Fibroblast of skin of scalp (primary cell): ENCODE data around the gene DLGAP3. TPM values are rescaled to one million over a fixed set of nuclear protein-coding genes. Genes with fewer than 3 reads are reported as not detected.
A peak's percentile ranks its signal among the peaks of the same experiment; 100 is the strongest.
"Not testable (repeated sequence)": the region's sequence is repeated elsewhere in the genome, so short reads cannot be mapped to it uniquely, and the experiment has no call there.

Source experiments
- DNase-seq: peaks from one replicate; pipeline ENCODE4 v3.0.0-alpha.2; 2013
- polyA plus RNA-seq, 2 experiments: library from polyadenylated mRNA; unstranded; fragments of 120-200 nt; gene quantifications; one replicate each; pipeline ENCODE4 v1.2.1, GENCODE V29; 2013; ENCODE audit not compliant: insufficient read length in 2 of 2

Gene DLGAP3
- polyA plus RNA-seq (2013, experiment 1 of 2; ENCODE audit: insufficient read length): 0.07 TPM
- 0.17 TPM for polyA plus RNA-seq (2013, experiment 2 of 2; ENCODE audit: insufficient read length)

GRCh38 chr1:34929497-34929852 is at the start of gene DLGAP3:
Gene DLGAP3 (minus strand): TSS chr1:34929650. CDS start chr1:34905383, 24,267 bp downstream.
- DNase-seq: peak; percentile 8

GRCh38 chr1:34978921-34979320 is 49.5 kb upstream of the DLGAP3 start:
- no peak for DNase-seq

GRCh38 chr1:34977858-34978257 is 48.4 kb upstream of the DLGAP3 start:
- no peak for DNase-seq

DNA sequence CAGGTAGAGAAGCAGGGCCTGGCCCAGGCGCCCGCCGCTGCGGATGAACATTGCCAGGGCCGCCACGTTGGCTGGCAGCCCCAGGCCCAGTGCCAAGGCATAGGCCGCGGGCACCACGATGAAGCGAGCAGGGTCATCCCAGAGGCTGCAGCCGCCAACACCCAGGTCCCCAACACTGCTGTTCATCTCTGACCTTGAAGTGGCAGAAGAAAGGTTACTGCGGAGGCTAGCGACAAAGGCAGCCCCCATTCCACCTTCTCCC is 47.7 kb upstream of the DLGAP3 start:
- no peak for DNase-seq

DNA sequence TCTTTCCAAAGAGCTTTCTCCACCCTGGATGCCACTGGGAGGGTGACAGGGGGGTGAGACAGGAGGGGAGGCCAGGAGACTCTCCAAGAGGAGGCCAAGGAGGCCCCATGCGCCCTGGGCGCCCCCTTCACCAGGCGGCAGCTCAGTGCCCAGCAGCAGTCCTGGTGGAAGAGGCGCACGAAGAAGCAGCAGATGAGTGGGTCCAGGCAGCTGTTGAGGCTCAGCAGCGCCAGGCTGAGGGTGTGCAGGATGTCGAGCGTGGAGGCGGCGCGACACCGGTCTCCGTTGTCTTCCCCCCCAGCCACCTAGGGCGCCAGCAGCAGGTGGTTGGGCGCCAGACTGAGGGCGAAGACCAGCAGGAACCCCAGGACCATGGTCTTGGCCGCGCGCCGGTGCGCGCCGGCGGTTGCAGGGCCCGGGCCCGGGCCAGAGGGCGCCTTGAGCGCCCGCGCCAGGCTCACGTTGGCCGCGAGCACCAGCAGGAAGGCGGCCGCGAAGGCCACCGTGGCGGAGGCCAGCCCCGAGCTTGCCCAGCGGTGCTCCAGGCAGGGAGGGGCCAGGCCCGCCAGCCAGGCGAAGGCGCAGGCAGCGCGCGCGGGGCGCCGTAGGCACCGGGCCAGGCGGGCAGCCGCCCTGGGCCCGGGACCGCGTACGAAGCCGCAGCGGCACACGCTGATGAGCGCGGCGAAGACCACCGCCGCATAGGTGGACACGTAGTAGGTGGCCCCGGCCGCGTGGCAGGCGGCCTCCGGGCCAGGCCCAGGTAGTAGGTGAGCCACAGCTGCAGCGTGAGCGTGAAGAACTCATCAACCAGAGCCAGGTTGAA is 47.1 kb upstream of the DLGAP3 start:
- DNase-seq: no peak

DNA sequence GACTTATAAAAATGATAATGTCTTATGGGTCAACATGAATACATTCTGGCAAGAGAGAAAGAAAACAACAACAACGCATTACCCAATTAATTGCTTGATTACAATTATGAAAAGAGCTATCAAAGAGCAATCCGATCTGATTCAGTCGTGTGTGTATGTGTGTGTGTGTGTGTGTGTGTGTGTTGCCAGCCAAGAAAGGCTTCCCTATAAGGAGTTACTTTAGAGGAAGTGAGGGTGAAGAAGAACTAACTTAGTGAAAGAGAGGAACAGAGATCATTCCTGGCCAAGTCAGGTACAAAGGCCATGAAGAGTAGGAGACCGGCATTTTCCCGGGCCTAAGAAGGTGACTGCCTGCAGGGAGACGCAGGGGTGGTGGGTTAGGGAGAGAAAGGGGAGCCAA is 46.3 kb upstream of the DLGAP3 start:
- DNase-seq: no peak

- DNase-seq: peak; percentile 35
These were observed 45.9 kb upstream of the DLGAP3 start for GRCh38 chr1:34975338-34975737.

GRCh38 chr1:34974626-34975025 is 45.2 kb upstream of the DLGAP3 start:
- no peak for DNase-seq

GRCh38 chr1:34973326-34973725 is 43.9 kb upstream of the DLGAP3 start:
- DNase-seq: no peak

- no peak for DNase-seq
These were observed 41.4 kb upstream of the DLGAP3 start for GRCh38 chr1:34970829-34971228.

DNA sequence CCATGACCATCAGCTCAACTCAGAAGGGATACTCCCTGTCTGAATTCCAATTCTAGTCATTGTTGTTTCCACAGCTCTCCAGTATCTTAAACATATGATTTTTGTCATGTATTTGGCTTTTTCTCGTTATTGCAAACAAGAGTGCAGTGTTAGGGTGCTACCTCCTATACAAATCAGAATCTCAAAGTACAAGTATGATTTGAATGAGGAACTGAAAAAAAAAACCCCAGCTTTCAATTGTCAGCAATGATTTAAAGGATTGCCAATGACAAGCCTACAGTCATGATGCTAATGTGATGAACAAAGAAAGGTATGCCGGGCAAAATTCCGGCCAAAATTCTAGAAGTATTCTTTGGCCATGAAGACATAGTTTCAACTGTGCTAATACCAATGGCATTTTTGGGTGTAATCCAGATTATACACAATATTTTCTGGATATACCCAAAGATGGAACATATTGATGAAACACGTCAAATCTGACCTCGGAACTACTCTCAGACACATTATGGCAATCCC is 40.8 kb upstream of the DLGAP3 start:
- DNase-seq: peak; percentile 43

DNA sequence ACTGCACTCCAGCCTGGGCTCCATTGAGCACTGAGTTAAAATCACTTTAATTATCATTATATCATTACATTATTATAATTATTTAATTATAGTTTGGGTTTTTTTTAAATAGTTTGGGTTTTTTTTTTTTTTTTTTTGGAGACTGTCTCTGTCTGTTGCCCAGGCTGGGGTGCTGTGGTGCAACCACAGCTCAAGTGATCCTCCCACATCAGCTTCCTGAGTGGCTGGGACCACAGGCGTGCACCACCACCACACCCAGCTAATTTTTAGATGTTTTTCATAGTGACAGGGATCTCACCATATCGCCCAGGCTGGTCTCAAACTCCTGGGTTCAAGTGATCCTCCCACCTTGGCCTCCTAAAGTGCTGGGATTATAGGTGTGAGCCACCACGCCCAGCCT is 38.8 kb upstream of the DLGAP3 start:
- DNase-seq: not testable (repeated sequence)

DNA sequence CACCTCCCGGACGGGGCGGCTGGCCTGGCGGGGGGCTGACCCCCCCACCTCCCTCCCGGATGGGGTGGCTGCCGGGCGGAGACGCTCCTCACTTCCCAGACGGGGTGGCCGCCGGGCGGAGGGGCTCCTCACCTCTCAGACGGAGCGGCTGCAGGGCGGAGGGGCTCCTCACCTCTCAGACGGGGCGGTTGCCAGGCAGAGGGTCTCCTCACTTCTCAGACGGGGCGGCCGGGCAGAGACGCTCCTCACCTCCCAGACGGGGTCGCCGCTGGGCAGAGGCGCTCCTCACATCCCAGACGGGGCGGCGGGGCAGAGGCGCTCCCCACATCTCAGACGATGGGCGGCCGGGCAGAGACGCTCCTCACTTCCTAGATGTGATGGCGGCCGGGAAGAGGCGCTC is 38.2 kb upstream of the DLGAP3 start:
- not testable (repeated sequence) for DNase-seq

- no peak for DNase-seq
These were observed 36.1 kb upstream of the DLGAP3 start for GRCh38 chr1:34965597-34965996.

GRCh38 chr1:34950428-34950827 is 21.0 kb upstream of the DLGAP3 start:
- no peak for DNase-seq

DNA sequence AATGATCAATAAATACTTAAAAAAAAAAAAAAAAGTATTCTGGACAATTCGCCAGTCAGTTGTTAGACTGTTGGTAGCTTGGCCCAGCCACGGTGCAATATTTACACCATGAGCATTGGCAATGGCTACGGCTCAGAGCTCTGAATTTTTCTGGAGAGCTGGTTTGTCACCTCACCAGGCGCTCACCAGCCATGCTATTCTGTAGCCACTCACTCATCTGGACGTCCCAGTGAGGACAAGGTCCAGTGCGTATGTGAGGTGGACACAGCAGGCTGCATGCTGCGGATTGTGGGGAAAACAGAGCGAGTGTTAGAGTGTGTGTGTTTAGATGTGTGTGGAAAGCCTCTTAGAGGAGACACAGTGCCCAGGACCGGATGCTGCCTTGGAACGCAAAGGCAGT is 19.3 kb upstream of the DLGAP3 start:
- DNase-seq: not testable (repeated sequence)

- not testable (repeated sequence) for DNase-seq
These were observed 18.3 kb upstream of the DLGAP3 start for GRCh38 chr1:34947641-34948314.

GRCh38 chr1:34946211-34946610 is 16.8 kb upstream of the DLGAP3 start:
- no peak for DNase-seq

- DNase-seq: not testable (repeated sequence)
These were observed 12.3 kb upstream of the DLGAP3 start for GRCh38 chr1:34941798-34942197.

DNA sequence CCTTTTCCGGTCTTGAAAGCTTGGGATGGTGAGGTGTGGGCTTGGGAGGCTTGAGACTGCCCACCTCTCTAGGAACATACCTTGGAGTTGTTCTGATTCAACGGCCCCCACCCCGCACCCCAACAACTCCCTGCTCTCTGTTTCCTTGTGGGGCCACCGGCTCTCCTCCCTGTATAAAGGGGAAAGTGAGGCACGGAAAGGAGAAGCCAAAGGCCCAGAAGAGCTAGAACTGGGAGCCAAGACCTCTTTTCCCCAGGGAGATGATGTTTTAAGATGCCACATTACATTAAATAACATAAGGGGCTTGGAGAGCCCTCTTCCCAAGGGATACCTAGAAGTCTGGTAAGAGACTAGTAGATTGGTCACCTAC is 1.2 kb upstream of the DLGAP3 start:
- DNase-seq: no peak

GRCh38 chr1:34929853-34930701 is 627 bp upstream of the DLGAP3 start:
- no peak for DNase-seq

- no peak for DNase-seq
These were observed 552 bp downstream of the DLGAP3 start for GRCh38 chr1:34928699-34929496.
